Spinal cord (tissue), 10 donors: ENCODE results near the gene CRACDL. TPM values are rescaled to one million over a fixed set of nuclear protein-coding genes. Genes with fewer than 3 reads are reported as not detected.

Experiments
- DNase-seq, 6 donors: peaks; one replicate each; pipeline versions ENCODE4 v3.0.0 to v3.0.0-alpha.2; 2013 to 2015; ENCODE audit warnings: low spot score in 6 of 6, low read depth in 4 of 6
- H3K27ac ChIP-seq: one replicate; pipeline ENCODE4 v1.5.1; 2013; ENCODE audit warnings: low read depth, low read length, control low read depth
- H3K27me3 ChIP-seq: one replicate; pipeline ENCODE4 v1.6.1; 2013; ENCODE audit warnings: low read length; ENCODE audit not compliant: control insufficient read depth, insufficient read depth
- H3K36me3 ChIP-seq: one replicate; pipeline ENCODE4 v1.6.1; 2013; ENCODE audit warnings: low read length; ENCODE audit not compliant: control insufficient read depth, insufficient read depth
- H3K4me1 ChIP-seq: one replicate; pipeline ENCODE4 v1.6.1; 2013; ENCODE audit warnings: low read length; ENCODE audit not compliant: control insufficient read depth, insufficient read depth
- H3K4me3 ChIP-seq: one replicate; pipeline ENCODE4 v1.5.1; 2013; ENCODE audit warnings: low read depth, low read length, control low read depth
- H3K9me3 ChIP-seq: one replicate; pipeline ENCODE4 v1.6.1; 2013; ENCODE audit warnings: low read length; ENCODE audit not compliant: control insufficient read depth, insufficient read depth
- WGBS: methylation state at CpG from one replicate; pipeline ENCODE4 v1.1.5; 2013; ENCODE audit warnings: missing lambda C conversion rate; ENCODE audit not compliant: insufficient coverage; 5-methylcytosine and 5-hydroxymethylcytosine counted together
- polyA plus RNA-seq, 2 donors: library from polyadenylated mRNA; unstranded; fragments of 120-200 nt; gene quantifications; one replicate each; pipeline ENCODE4 v1.2.1, GENCODE V29; 2013; ENCODE audit not compliant: insufficient read length in 2 of 2
- total RNA-seq, 2 donors: library from RNA; depleted of rRNA in 1 of 2; stranded (reverse); fragments of 120-200 nt in 1 of 2; fragments of >200 nt in 1 of 2; gene quantifications; one replicate each; pipeline versions ENCODE4 v1.2.3 to v1.2.4, GENCODE V29; 2013 to 2014
- donor health status: healthy.

Gene CRACDL
- total and polyA plus RNA-seq, 4 donors, result 1.9 to 3.9 (median 2.4) TPM

- Histone ChIP-seq H3K36me3 (no peaks in the 10 kb centered on the region), H3K9me3 (no peaks in the 10 kb centered on the region), H3K27me3 (no peaks in the 10 kb centered on the region), H3K4me1 (peaks cover 4% of the 10 kb centered on the region), H3K27ac (no peak overlapping the region), H3K4me3 (no peak overlapping the region)
- DNase-seq, result no peak
- WGBS, result 80% methylated on average over 1 of the region's 2 CpGs
Measured at GRCh38 chr2:98944775-98945174, 8.8 kb upstream of the CRACDL start.

- H3K36me3 ChIP-seq, result no peaks in the 10 kb centered on the region
- H3K4me1 ChIP-seq, result peaks cover 15% of the 10 kb centered on the region
- H3K27ac ChIP-seq, result no peak overlapping the region
- no peak for DNase-seq
- H3K4me3 ChIP-seq, result no peak overlapping the region
- peaks cover 35% of the 10 kb centered on the region for H3K27me3 ChIP-seq
- no peaks in the 10 kb centered on the region for H3K9me3 ChIP-seq
- WGBS, result no CpG with 5 or more reads among the region's 1 CpG
Measured at GRCh38 chr2:98940102-98940501, 4.1 kb upstream of the CRACDL start.

GRCh38 chr2:98937906-98938305 is 1.9 kb upstream of the CRACDL start:
- Histone ChIP-seq H3K27me3 (peaks cover 42% of the 10 kb centered on the region), H3K4me3 (no peak overlapping the region), H3K27ac (no peak overlapping the region), H3K9me3 (no peaks in the 10 kb centered on the region), H3K4me1 (peaks cover 15% of the 10 kb centered on the region), H3K36me3 (no peaks in the 10 kb centered on the region)
- DNase-seq, result no peak
- WGBS, result 62% methylated on average over 2 of the region's 2 CpGs

GRCh38 chr2:98936353-98937351 is 627 bp upstream of the CRACDL start:
- no peak overlapping the region for H3K4me3 ChIP-seq
- H3K27ac ChIP-seq, result no peak overlapping the region
- no peak for DNase-seq
- peaks cover 42% of the 10 kb centered on the region for H3K27me3 ChIP-seq
- no peaks in the 10 kb centered on the region for H3K9me3 ChIP-seq
- H3K36me3 ChIP-seq, result no peaks in the 10 kb centered on the region
- H3K4me1 ChIP-seq, result peaks cover 15% of the 10 kb centered on the region
- 2% methylated on average over 94 of the region's 100 CpGs for WGBS

- H3K4me1 ChIP-seq, result peaks cover 15% of the 10 kb centered on the region
- no peaks in the 10 kb centered on the region for H3K36me3 ChIP-seq
- H3K4me3 ChIP-seq, result no peak overlapping the region
- DNase-seq, result no peak
- H3K27me3 ChIP-seq, result peaks cover 42% of the 10 kb centered on the region
- no peaks in the 10 kb centered on the region for H3K9me3 ChIP-seq
- WGBS, result 16% methylated on average over 16 of the region's 19 CpGs
- no peak overlapping the region for H3K27ac ChIP-seq
Measured at GRCh38 chr2:98935111-98935770, 784 bp downstream of the CRACDL start.

GRCh38 chr2:98932778-98933343 is 3.2 kb downstream of the CRACDL start:
- Histone ChIP-seq H3K36me3 (no peaks in the 10 kb centered on the region), H3K27me3 (peaks cover 28% of the 10 kb centered on the region), H3K9me3 (no peaks in the 10 kb centered on the region), H3K27ac (no peak overlapping the region), H3K4me3 (no peak overlapping the region), H3K4me1 (peaks cover 15% of the 10 kb centered on the region)
- DNase-seq, result no peak
- 91% methylated on average over 9 of the region's 10 CpGs for WGBS

- WGBS, result 91% methylated on average over 8 of the region's 8 CpGs
- DNase-seq, result no peak
Measured at GRCh38 chr2:98932164-98932563, 3.9 kb downstream of the CRACDL start.

GRCh38 chr2:98931596-98931995 is 4.4 kb downstream of the CRACDL start:
- no peak for DNase-seq
- peaks cover 8% of the 10 kb centered on the region for H3K4me1 ChIP-seq
- H3K27ac ChIP-seq, result no peak overlapping the region
- H3K9me3 ChIP-seq, result no peaks in the 10 kb centered on the region
- H3K4me3 ChIP-seq, result no peak overlapping the region
- WGBS, result 82% methylated on average over 2 of the region's 3 CpGs
- no peaks in the 10 kb centered on the region for H3K36me3 ChIP-seq
- H3K27me3 ChIP-seq, result peaks cover 15% of the 10 kb centered on the region

More at GRCh38 chr2:98932164-98932563, 3.9 kb downstream of the CRACDL start:
- H3K4me1 ChIP-seq, result peaks cover 13% of the 10 kb centered on the region
- H3K9me3 ChIP-seq, result no peaks in the 10 kb centered on the region
- H3K27me3 ChIP-seq, result peaks cover 21% of the 10 kb centered on the region
- H3K36me3 ChIP-seq, result no peaks in the 10 kb centered on the region
- H3K27ac ChIP-seq, result no peak overlapping the region
- no peak overlapping the region for H3K4me3 ChIP-seq

- no peaks in the 10 kb centered on the region for H3K4me1 ChIP-seq
- H3K9me3 ChIP-seq, result no peaks in the 10 kb centered on the region
- H3K27me3 ChIP-seq, result peaks cover 6% of the 10 kb centered on the region
- H3K36me3 ChIP-seq, result no peaks in the 10 kb centered on the region
- 91% methylated on average over 10 of the region's 15 CpGs for WGBS
- H3K4me3 ChIP-seq, result no peak overlapping the region
- H3K27ac ChIP-seq, result no peak overlapping the region
- no peak for DNase-seq
Measured at GRCh38 chr2:98929920-98930319, 6.1 kb downstream of the CRACDL start.
